Endothelial cell of umbilical vein (primary cell): ENCODE results near the gene RALB. TPM values are rescaled to one million over a fixed set of nuclear protein-coding genes. Genes with fewer than 3 reads are reported as not detected.

Source experiments
- BruUV-seq: library from RNA; stranded (reverse); fragments of 400-500 nt; replicated peaks from 2 replicates; lab custom pipeline; 2021; lab: Mats Ljungman, UMichigan
- CTCF ChIA-PET: fragments of 300-600, 350-600 bp; sonication (Branson Sonifier 250); formaldehyde crosslinking; loops from one replicate; lab custom pipeline; 2021; ENCODE audit warnings: antibody characterized with exemption, inconsistent platforms; lab: Charles Lee
- POLR2A ChIA-PET: fragments of 300-600, 350-600 bp; sonication (Branson Sonifier 250); formaldehyde crosslinking; loops from one replicate; lab custom pipeline; 2021; ENCODE audit warnings: antibody characterized with exemption, inconsistent platforms; lab: Charles Lee
- DNase-seq: peaks from one replicate; pipeline ENCODE4 v3.0.0-alpha.2; 2011; ENCODE audit warnings: low read depth, low spot score
- FAIRE-seq: peaks from 2 replicates; lab custom pipeline; 2011; peaks lifted over from hg19 to GRCh38; lab: Jason Lieb, UNC
- H2AFZ ChIP-seq: 2 replicates; pipeline ENCODE4 v1.6.0; 2012; ENCODE audit warnings: low read depth, low read length, control low read depth, inconsistent platforms
- H3K27ac ChIP-seq: 2 replicates; pipeline ENCODE4 v1.5.1; 2011; ENCODE audit warnings: low read depth, mild to moderate bottlenecking, control low read depth, low read length, moderate library complexity; ENCODE audit not compliant: insufficient read depth
- H3K27me3 ChIP-seq, 2 experiments: 2 replicates each; pipeline versions ENCODE4 v1.6.0 to v1.6.1; 2011; ENCODE audit warnings: low read length in 2 of 2, mixed read lengths in 1 of 2; ENCODE audit not compliant: control insufficient read depth in 2 of 2, insufficient read depth in 2 of 2
- H3K36me3 ChIP-seq, 2 experiments: 2 replicates in 1 of 2; 3 replicates in 1 of 2; pipeline ENCODE4 v1.5.1; 2011; ENCODE audit warnings: low read length in 2 of 2, mild to moderate bottlenecking in 1 of 2, moderate library complexity in 1 of 2; ENCODE audit not compliant: control insufficient read depth in 2 of 2, insufficient read depth in 2 of 2; ENCODE audit errors: extremely low read depth in 1 of 2
- H3K4me1 ChIP-seq: 3 replicates; pipeline ENCODE4 v1.5.1; 2011; ENCODE audit warnings: mild to moderate bottlenecking, low read length; ENCODE audit not compliant: control insufficient read depth, insufficient read depth; ENCODE audit errors: extremely low read depth
- H3K4me2 ChIP-seq: 2 replicates; pipeline ENCODE4 v1.6.1; 2011; ENCODE audit warnings: low read length, control low read depth, mixed read lengths; ENCODE audit not compliant: insufficient read depth
- H3K4me3 ChIP-seq, 3 experiments: fragments of 200-600 bp in 1 of 3; sonication (generic), shearing (Covaris generic) in 1 of 3; replicated peaks in 1 of 3; 2 replicates each; pipeline ENCODE4 v1.5.1; 2011 to 2016; ENCODE audit warnings: control low read depth in 3 of 3, low read length in 3 of 3, mild to moderate bottlenecking in 2 of 3, inconsistent platforms in 1 of 3, low read depth in 1 of 3, moderate library complexity in 1 of 3; ENCODE audit not compliant: insufficient read depth in 1 of 3
- H3K79me2 ChIP-seq: 2 replicates; pipeline ENCODE4 v1.6.0; 2012; ENCODE audit warnings: low read length, inconsistent platforms; ENCODE audit not compliant: control insufficient read depth, insufficient read depth
- H3K9ac ChIP-seq: replicated peaks from 2 replicates; pipeline ENCODE3; 2011; ENCODE audit warnings: low read length, control low read depth; ENCODE audit not compliant: insufficient read depth; ENCODE audit errors: extremely low read depth
- H3K9me1 ChIP-seq: replicated peaks from 3 replicates; pipeline ENCODE4 v1.6.0; 2011; ENCODE audit warnings: mild to moderate bottlenecking, low read length; ENCODE audit not compliant: control insufficient read depth, insufficient read depth; ENCODE audit errors: extremely low read depth
- H3K9me3 ChIP-seq: replicated peaks from 2 replicates; pipeline ENCODE4 v1.5.1; 2012; ENCODE audit warnings: low read length, inconsistent platforms; ENCODE audit not compliant: control insufficient read depth, insufficient read depth
- H4K20me1 ChIP-seq: replicated peaks from 2 replicates; pipeline ENCODE3; 2011; ENCODE audit warnings: mild to moderate bottlenecking, low read length; ENCODE audit not compliant: control insufficient read depth, insufficient read depth; ENCODE audit errors: extremely low read depth
- CTCF ChIP-seq, 2 donors: IDR thresholded peaks; 1 replicate in 1 of 2; 2 replicates in 1 of 2; pipeline ENCODE4 v1.5.1; 2011; ENCODE audit warnings: low read length in 2 of 2, mild to moderate bottlenecking in 2 of 2, moderate library complexity in 2 of 2, control low read depth in 1 of 2, inconsistent platforms in 1 of 2, low read depth in 1 of 2; ENCODE audit not compliant: insufficient read depth in 1 of 2; ENCODE audit errors: extremely low read depth in 1 of 2
- EZH2 ChIP-seq: IDR thresholded peaks from 2 replicates; pipeline ENCODE4 v1.6.1; 2012; ENCODE audit warnings: borderline replicate concordance, low read depth, mild to moderate bottlenecking, moderate library complexity, low read length, inconsistent platforms; ENCODE audit not compliant: severe bottlenecking
- FOS ChIP-seq: IDR thresholded peaks from 2 replicates; pipeline ENCODE4 v1.6.1; 2011; ENCODE audit warnings: mild to moderate bottlenecking, low read length, moderate library complexity, borderline replicate concordance; ENCODE audit not compliant: insufficient read depth
- GATA2 ChIP-seq: IDR thresholded peaks from 2 replicates; pipeline ENCODE4 v1.7.0; 2011; ENCODE audit warnings: low read depth, mild to moderate bottlenecking, moderate library complexity, mixed read lengths, low read length; ENCODE audit not compliant: insufficient read length, insufficient read depth
- JUN ChIP-seq: IDR thresholded peaks from 2 replicates; pipeline ENCODE4 v1.6.1; 2011; ENCODE audit warnings: borderline replicate concordance, low read depth; ENCODE audit not compliant: insufficient read length, insufficient read depth
- MAX ChIP-seq: IDR thresholded peaks from 2 replicates; pipeline ENCODE4 v1.6.1; 2011; ENCODE audit not compliant: insufficient read depth, insufficient read length
- MYC ChIP-seq: IDR thresholded peaks from one replicate; pipeline ENCODE4 v1.6.1; 2011; ENCODE audit warnings: mild to moderate bottlenecking, low read depth, low read length
- POLR2A ChIP-seq: IDR thresholded peaks from 2 replicates; pipeline ENCODE4 v1.6.1; 2012; ENCODE audit warnings: low read depth, mild to moderate bottlenecking, control low read depth, low read length
- dilution Hi-C: fragments of 300-500 bp; cut with MboI; formaldehyde crosslinking; loops from one replicate; pipeline ENCODE4 v1.15.0; 2019; ENCODE audit warnings: low sequenced_read_pairs; ENCODE audit not compliant: extremely low pct_ligation_motif_present
- intact Hi-C: fragments of 100-400 bp; cut with micrococcal nuclease; formaldehyde crosslinking; loops from one replicate; pipeline ENCODE4 v1.10.0; 2022
- polyA plus RNA-seq, 4 experiments: library from polyadenylated mRNA; depleted of rRNA in 3 of 4; stranded (reverse) in 3 of 4; unstranded in 1 of 4; fragments of >200 nt; gene quantifications; 2 replicates each; pipeline versions ENCODE4 v1.2.1 to v1.2.3, GENCODE V29; 2011 to 2012; ENCODE audit warnings: missing spikeins in 1 of 4
- total RNA-seq: library from RNA; stranded (reverse); gene quantifications from 2 replicates; pipeline ENCODE4 v1.2.3, GENCODE V29; 2021

Gene RALB
- total and polyA plus RNA-seq, 2 donors (not counting 3 experiments of a cell fraction or from before 2014, with no cell fraction given), result 105 to 115 TPM

DNA sequence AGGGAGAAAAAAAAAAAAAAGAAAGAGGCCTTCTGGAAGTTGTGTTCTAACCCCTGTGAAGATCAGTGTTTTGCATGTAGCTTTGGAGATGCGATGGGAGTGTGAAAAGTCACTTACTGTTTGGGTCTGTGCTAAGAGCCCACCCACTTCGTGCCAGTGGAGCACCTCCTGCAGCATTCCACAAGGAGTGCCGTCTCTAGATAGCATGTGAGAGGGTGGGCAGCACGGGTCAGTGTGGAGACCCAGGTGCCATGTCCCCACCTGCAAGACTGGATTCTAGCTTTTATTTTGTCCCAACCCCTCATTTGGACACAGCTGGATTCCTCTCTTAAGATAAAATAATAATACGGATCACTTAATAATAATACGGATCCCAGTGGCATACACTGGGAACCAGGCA, 17.0 kb upstream of the RALB start:
- no peaks in the 10 kb centered on the region for H3K36me3 ChIP-seq
- no peaks in the 10 kb centered on the region for H3K79me2 ChIP-seq
- no peaks in the 10 kb centered on the region for H3K9me1 ChIP-seq
- DNase-seq, result no peak
- intact Hi-C loops, result no loop called here
- peaks cover 25% of the 10 kb centered on the region for H3K4me1 ChIP-seq
- dilution Hi-C loops, result no loop called here
- H3K4me2 ChIP-seq, result no peak overlapping the region
- no peak overlapping the region for H3K27ac ChIP-seq
- H3K9me3 ChIP-seq, result no peaks in the 10 kb centered on the region
- no peak overlapping the region for H2AFZ ChIP-seq
- H3K9ac ChIP-seq, result no peak overlapping the region
- H3K4me3 ChIP-seq, result no peak overlapping the region
- no peaks in the 10 kb centered on the region for H4K20me1 ChIP-seq
- TF ChIP-seq POLR2A, result no peak
- no peak for TF ChIP-seq GATA2
- TF ChIP-seq MYC, result no peak
- no peak for TF ChIP-seq CTCF (IDR thresholded peaks at IDR 0.05; ENCODE audit: extremely low read depth in 1 of 2, insufficient read depth in 1 of 2, low read depth in 1 of 2, low read length in 2 of 2)
- TF ChIP-seq EZH2, result no peak
- no peak for TF ChIP-seq JUN
- TF ChIP-seq FOS, result no peak
- no peak for TF ChIP-seq MAX
- no peaks in the 10 kb centered on the region for H3K27me3 ChIP-seq
- ChIA-PET POLR2A (interaction anchor here (1.6 kb wide), 1 partner anchor 12 kb away, joined by 5 read pairs; the partner anchor contains the start of gene TMEM185B), CTCF (interaction anchor here (0.8 to 1.7 kb wide), 6 partner anchors 12 to 533 kb away, joined by 3 to 4 read pairs (median 3); partner anchors contain the start of genes RALB and TMEM185B)
- no TSS peak for BruUV-seq
- FAIRE-seq, result no peak
